Measurements from ENCODE around the gene CROCC2. TPM values are rescaled to one million over a fixed set of nuclear protein-coding genes. Genes with fewer than 3 reads are reported as not detected.

The CROCC2 gene
- total and polyA plus RNA-seq, 2 of the 13 experiments (the other 11 are each of a cell fraction or from before 2014, with no cell fraction given), result not detected

DNA sequence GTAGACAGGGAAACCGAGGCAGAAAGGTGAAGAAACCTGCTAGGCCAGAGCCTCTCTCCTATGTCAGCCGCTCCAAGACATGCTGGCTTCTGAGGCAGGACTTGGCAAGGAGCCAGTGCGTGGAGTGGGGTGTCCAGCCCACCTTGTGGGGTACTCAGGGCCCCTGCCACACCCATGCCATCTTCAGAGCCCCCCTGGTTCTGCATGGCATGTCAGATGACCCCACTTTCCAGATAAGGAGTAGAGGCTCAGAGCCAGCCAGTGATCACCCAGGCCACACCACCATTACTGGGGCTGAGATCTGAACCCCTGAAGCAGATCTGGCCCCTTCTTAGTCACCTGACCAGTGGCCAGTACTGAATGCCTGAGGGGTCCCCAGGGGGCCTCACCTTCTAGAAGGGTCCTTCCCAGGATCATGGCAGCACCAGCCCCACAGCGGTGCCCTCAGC, 14.7 kb downstream of the CROCC2 start (continued):
- TF ChIP-seq, protein P1, sequence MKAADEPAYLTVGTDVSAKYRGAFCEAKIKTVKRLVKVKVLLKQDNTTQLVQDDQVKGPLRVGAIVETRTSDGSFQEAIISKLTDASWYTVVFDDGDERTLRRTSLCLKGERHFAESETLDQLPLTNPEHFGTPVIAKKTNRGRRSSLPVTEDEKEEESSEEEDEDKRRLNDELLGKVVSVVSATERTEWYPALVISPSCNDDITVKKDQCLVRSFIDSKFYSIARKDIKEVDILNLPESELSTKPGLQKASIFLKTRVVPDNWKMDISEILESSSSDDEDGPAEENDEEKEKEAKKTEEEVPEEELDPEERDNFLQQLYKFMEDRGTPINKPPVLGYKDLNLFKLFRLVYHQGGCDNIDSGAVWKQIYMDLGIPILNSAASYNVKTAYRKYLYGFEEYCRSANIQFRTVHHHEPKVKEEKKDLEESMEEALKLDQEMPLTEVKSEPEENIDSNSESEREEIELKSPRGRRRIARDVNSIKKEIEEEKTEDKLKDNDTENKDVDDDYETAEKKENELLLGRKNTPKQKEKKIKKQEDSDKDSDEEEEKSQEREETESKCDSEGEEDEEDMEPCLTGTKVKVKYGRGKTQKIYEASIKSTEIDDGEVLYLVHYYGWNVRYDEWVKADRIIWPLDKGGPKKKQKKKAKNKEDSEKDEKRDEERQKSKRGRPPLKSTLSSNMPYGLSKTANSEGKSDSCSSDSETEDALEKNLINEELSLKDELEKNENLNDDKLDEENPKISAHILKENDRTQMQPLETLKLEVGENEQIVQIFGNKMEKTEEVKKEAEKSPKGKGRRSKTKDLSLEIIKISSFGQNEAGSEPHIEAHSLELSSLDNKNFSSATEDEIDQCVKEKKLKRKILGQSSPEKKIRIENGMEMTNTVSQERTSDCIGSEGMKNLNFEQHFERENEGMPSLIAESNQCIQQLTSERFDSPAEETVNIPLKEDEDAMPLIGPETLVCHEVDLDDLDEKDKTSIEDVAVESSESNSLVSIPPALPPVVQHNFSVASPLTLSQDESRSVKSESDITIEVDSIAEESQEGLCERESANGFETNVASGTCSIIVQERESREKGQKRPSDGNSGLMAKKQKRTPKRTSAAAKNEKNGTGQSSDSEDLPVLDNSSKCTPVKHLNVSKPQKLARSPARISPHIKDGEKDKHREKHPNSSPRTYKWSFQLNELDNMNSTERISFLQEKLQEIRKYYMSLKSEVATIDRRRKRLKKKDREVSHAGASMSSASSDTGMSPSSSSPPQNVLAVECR (CRISPR knock-in tag; IDR thresholded peaks at IDR 0.05; ENCODE audit: borderline replicate concordance), result no peak
- TF ChIP-seq HMG20B (CRISPR knock-in tag; conservative IDR thresholded peaks at IDR 0.05) (no peak), SIN3B (IDR thresholded peaks at IDR 0.05; ENCODE audit: low read length) (no peak), ZNF570 (CRISPR knock-in tag; IDR thresholded peaks at IDR 0.05; ENCODE audit: borderline replicate concordance) (no peak), ZFY (CRISPR knock-in tag; IDR thresholded peaks at IDR 0.05) (no peak)

DNA sequence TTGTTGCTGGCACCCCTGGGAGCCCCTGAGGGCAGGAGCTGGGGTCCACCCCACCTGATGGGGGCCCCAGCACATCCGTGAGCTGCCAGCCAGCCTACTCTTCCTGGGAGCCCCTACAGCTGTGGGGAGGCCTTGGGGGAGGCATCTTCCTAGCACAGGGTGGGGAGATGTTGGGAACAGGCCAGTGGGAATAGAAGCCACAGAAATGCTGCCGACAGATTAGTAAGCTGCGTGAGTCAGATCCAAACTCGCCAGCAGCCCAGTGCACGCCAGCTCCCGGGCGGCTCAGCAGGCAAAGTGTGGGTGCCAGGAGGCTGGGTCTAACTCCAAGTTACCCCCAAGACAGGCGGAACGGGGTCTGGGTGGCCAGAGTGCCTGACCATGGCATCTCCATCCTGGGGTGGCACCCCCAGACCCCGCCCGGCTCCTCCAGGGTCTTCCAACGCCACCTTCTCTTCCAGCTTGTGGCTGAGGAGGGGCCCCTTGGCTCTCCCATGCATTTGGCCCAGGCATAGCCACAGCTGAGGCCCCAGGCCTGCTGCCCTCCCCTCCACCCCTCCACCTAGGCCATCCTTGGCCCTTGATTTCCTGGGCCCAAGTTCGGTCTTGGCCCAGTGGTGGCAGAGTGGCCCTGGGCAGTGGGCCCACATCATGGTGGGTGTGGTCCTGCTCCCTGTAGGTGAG, 15.3 kb downstream of the CROCC2 start:
- Histone ChIP-seq H3K9ac (ENCODE audit: insufficient read depth, low read depth, low read length) (no peak overlapping the region), H4K20me1 (ENCODE audit: insufficient read depth, low read length) (no peaks in the 10 kb centered on the region), H3K4me1 (ENCODE audit: insufficient read depth, low read length) (peaks cover 16% of the 10 kb centered on the region), H3K9me3 (ENCODE audit: low read length) (no peaks in the 10 kb centered on the region), H3K27me3 (ENCODE audit: control insufficient read depth in 1 of 2, insufficient read depth in 2 of 2, low read length in 2 of 2) (peaks cover 16 to 72% of the 10 kb centered on the region in 2 experiments; a peak in 3 of 5 replicates), H3K4me3 (replicated peaks in 1 of 3; ENCODE audit: insufficient read depth in 1 of 3, low read depth in 2 of 3, low read length in 3 of 3) (no peak overlapping the region), H2AFZ (ENCODE audit: low read length) (no peak overlapping the region), H3K79me2 (ENCODE audit: insufficient read depth, low read length) (no peaks in the 10 kb centered on the region), H3K36me3 (replicated peaks in 1 of 2; ENCODE audit: control insufficient read depth in 1 of 2, insufficient read depth in 2 of 2, low read length in 2 of 2) (no peaks in the 10 kb centered on the region), H3K27ac (ENCODE audit: extremely low read length, insufficient read depth, low read length) (no peak overlapping the region), H3K4me2 (ENCODE audit: low read depth, low read length) (no peak overlapping the region)
- DNase-seq (ENCODE audit: low spot score) (no peak), FAIRE-seq (no peak), ATAC-seq (no peak)
- intact Hi-C loops (cut with micrococcal nuclease; ENCODE audit: unreplicated experiment) (no loop called here), in situ Hi-C loops (cut with HindIII; ENCODE audit: extremely low pct_ligation_motif_present, low pct_unique_long_range_greater_than_20kb) (no loop called here)
- no TSS peak for BruUV-seq (replicated peaks)
- 35% methylated on average over 9 of the region's 13 CpGs for WGBS (ENCODE audit: low lambda C conversion rate)
- TF ChIP-seq, protein P2, sequence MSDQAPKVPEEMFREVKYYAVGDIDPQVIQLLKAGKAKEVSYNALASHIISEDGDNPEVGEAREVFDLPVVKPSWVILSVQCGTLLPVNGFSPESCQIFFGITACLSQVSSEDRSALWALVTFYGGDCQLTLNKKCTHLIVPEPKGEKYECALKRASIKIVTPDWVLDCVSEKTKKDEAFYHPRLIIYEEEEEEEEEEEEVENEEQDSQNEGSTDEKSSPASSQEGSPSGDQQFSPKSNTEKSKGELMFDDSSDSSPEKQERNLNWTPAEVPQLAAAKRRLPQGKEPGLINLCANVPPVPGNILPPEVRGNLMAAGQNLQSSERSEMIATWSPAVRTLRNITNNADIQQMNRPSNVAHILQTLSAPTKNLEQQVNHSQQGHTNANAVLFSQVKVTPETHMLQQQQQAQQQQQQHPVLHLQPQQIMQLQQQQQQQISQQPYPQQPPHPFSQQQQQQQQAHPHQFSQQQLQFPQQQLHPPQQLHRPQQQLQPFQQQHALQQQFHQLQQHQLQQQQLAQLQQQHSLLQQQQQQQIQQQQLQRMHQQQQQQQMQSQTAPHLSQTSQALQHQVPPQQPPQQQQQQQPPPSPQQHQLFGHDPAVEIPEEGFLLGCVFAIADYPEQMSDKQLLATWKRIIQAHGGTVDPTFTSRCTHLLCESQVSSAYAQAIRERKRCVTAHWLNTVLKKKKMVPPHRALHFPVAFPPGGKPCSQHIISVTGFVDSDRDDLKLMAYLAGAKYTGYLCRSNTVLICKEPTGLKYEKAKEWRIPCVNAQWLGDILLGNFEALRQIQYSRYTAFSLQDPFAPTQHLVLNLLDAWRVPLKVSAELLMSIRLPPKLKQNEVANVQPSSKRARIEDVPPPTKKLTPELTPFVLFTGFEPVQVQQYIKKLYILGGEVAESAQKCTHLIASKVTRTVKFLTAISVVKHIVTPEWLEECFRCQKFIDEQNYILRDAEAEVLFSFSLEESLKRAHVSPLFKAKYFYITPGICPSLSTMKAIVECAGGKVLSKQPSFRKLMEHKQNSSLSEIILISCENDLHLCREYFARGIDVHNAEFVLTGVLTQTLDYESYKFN (CRISPR knock-in tag; conservative IDR thresholded peaks at IDR 0.05), result no peak
- TF ChIP-seq ZNF337 (CRISPR knock-in tag; IDR thresholded peaks at IDR 0.05; ENCODE audit: borderline replicate concordance, low read depth) (no peak), FOXK2 (IDR thresholded peaks at IDR 0.05) (no peak), SPEN (CRISPR knock-in tag; IDR thresholded peaks at IDR 0.05; ENCODE audit: low read depth) (no peak)
- TF ChIP-seq, protein P3, sequence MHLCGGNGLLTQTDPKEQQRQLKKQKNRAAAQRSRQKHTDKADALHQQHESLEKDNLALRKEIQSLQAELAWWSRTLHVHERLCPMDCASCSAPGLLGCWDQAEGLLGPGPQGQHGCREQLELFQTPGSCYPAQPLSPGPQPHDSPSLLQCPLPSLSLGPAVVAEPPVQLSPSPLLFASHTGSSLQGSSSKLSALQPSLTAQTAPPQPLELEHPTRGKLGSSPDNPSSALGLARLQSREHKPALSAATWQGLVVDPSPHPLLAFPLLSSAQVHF (CRISPR knock-in tag; IDR thresholded peaks at IDR 0.05), result no peak
- ChIA-PET CTCF (ENCODE audit: low intra/inter-chr PET ratio, low total read pairs) (no interaction called here), POLR2A (no interaction called here)

Data from HepG2 (cell line).